H1 (cell line): ENCODE measurements around the gene NHSL2. TPM values are rescaled to one million over a fixed set of nuclear protein-coding genes. Genes with fewer than 3 reads are reported as not detected.

Experiments
- CTCF ChIA-PET: fragments of 300-600 bp; sonication (Branson Sonifier 250); formaldehyde crosslinking; loops from one replicate; lab custom pipeline; 2021; ENCODE audit not compliant: partially characterized antibody; lab: Charles Lee
- POLR2A ChIA-PET: fragments of 300-600 bp; sonication (Branson Sonifier 250); formaldehyde crosslinking; loops from one replicate; lab custom pipeline; 2021; ENCODE audit warnings: inconsistent platforms; ENCODE audit not compliant: partially characterized antibody; lab: Charles Lee
- DNase-seq, 2 experiments: peaks; one replicate each; pipeline versions ENCODE4 v3.0.0 to v3.0.0-alpha.2; 2010 to 2022; ENCODE audit warnings: low spot score in 2 of 2, low read depth in 1 of 2, mixed read lengths in 1 of 2
- FAIRE-seq: peaks from 2 replicates; lab custom pipeline; 2011; peaks lifted over from hg19 to GRCh38; lab: Jason Lieb, UNC
- H2AFZ ChIP-seq: 2 replicates; pipeline ENCODE4 v1.8.1; 2012; ENCODE audit warnings: low read length, inconsistent platforms
- H2AK5ac ChIP-seq: 2 replicates; pipeline ENCODE4 v1.6.1; 2013; ENCODE audit warnings: low read depth, low read length
- H2BK120ac ChIP-seq: replicated peaks from 2 replicates; pipeline ENCODE3; 2013; ENCODE audit warnings: low read depth, low read length, inconsistent platforms
- H2BK12ac ChIP-seq: 2 replicates; pipeline ENCODE4 v1.6.1; 2013; ENCODE audit warnings: low read depth, low read length
- H2BK15ac ChIP-seq: 2 replicates; pipeline ENCODE4 v1.6.1; 2013; ENCODE audit warnings: low read length
- H2BK20ac ChIP-seq: 2 replicates; pipeline ENCODE4 v1.6.1; 2013; ENCODE audit warnings: low read length
- H2BK5ac ChIP-seq: 2 replicates; pipeline ENCODE4 v1.6.1; 2013; ENCODE audit warnings: low read depth, low read length
- H3K14ac ChIP-seq: 2 replicates; pipeline ENCODE4 v1.6.1; 2013; ENCODE audit warnings: inconsistent platforms; ENCODE audit not compliant: insufficient read length
- H3K18ac ChIP-seq: 2 replicates; pipeline ENCODE4 v1.6.1; 2013; ENCODE audit warnings: low read length; ENCODE audit errors: extremely low read depth
- H3K23ac ChIP-seq: 2 replicates; pipeline ENCODE4 v1.6.1; 2013; ENCODE audit warnings: inconsistent platforms; ENCODE audit not compliant: insufficient read length
- H3K23me2 ChIP-seq: 2 replicates; pipeline ENCODE4 v1.6.1; 2013; ENCODE audit warnings: low read depth, low read length
- H3K27ac ChIP-seq: 2 replicates; pipeline ENCODE4 v1.6.1; 2011; ENCODE audit warnings: low read depth, low read length, inconsistent platforms
- H3K27me3 ChIP-seq, 4 experiments: replicated peaks in 1 of 4; 1 replicate in 1 of 4; 2 replicates in 3 of 4; pipeline versions ENCODE4 v1.6.1 to v1.8.1; 2011 to 2013; ENCODE audit warnings: low read length in 3 of 4, mild to moderate bottlenecking in 3 of 4, inconsistent platforms in 2 of 4, mixed read lengths in 2 of 4, moderate library complexity in 1 of 4; ENCODE audit not compliant: control insufficient read depth in 3 of 4, insufficient read depth in 3 of 4; ENCODE audit errors: extremely low read depth in 1 of 4
- H3K36me3 ChIP-seq, 4 experiments: 2 replicates each; pipeline versions ENCODE4 v1.6.1 to v1.8.1; 2011 to 2013; ENCODE audit warnings: mild to moderate bottlenecking in 4 of 4, low read length in 3 of 4, moderate library complexity in 2 of 4, control low read depth in 1 of 4, inconsistent platforms in 1 of 4; ENCODE audit not compliant: insufficient read depth in 4 of 4, control insufficient read depth in 2 of 4
- H3K4ac ChIP-seq: replicated peaks from 2 replicates; pipeline ENCODE3; 2013; ENCODE audit warnings: low read length, low read depth, mixed read lengths, inconsistent platforms; ENCODE audit not compliant: insufficient read length
- H3K4me1 ChIP-seq, 4 experiments: replicated peaks in 1 of 4; 1 replicate in 1 of 4; 2 replicates in 3 of 4; pipeline versions ENCODE4 v1.6.1 to v1.8.1; 2011 to 2013; ENCODE audit warnings: low read length in 3 of 4, inconsistent platforms in 2 of 4, mixed read lengths in 1 of 4; ENCODE audit not compliant: insufficient read depth in 4 of 4, control insufficient read depth in 3 of 4
- H3K4me2 ChIP-seq, 2 experiments: 2 replicates each; pipeline versions ENCODE4 v1.6.1 to v1.8.1; 2011 to 2013; ENCODE audit warnings: low read depth in 2 of 2, low read length in 2 of 2, control low read depth in 1 of 2, inconsistent platforms in 1 of 2, mild to moderate bottlenecking in 1 of 2; ENCODE audit not compliant: insufficient read depth in 1 of 2
- H3K4me3 ChIP-seq, 4 experiments: fragments of 200-600, 300-600 bp in 1 of 4; sonication (generic), shearing (Covaris generic), sonication (Bioruptor Twin) in 1 of 4; 2 replicates each; pipeline versions ENCODE4 v1.5.1 to v1.8.1; 2011 to 2016; ENCODE audit warnings: low read length in 4 of 4, low read depth in 3 of 4, control low read depth in 2 of 4, inconsistent platforms in 2 of 4, mild to moderate bottlenecking in 2 of 4, mixed read lengths in 1 of 4, moderate library complexity in 1 of 4; ENCODE audit not compliant: insufficient read depth in 2 of 4; ENCODE audit errors: extremely low read depth in 1 of 4
- H3K56ac ChIP-seq: replicated peaks from 2 replicates; pipeline ENCODE3; 2013; ENCODE audit warnings: low read depth, mild to moderate bottlenecking, mixed read lengths, low read length, inconsistent platforms; ENCODE audit not compliant: insufficient read length
- H3K79me1 ChIP-seq: 2 replicates; pipeline ENCODE4 v1.6.1; 2013; ENCODE audit warnings: low read depth, low read length, control low read depth
- H3K79me2 ChIP-seq, 2 experiments: 2 replicates each; pipeline versions ENCODE4 v1.6.1 to v1.8.1; 2012 to 2013; ENCODE audit warnings: low read length in 2 of 2, mild to moderate bottlenecking in 2 of 2, inconsistent platforms in 1 of 2; ENCODE audit not compliant: insufficient read depth in 2 of 2, control insufficient read depth in 1 of 2
- H3K9ac ChIP-seq, 4 experiments: replicated peaks in 1 of 4; 1 replicate in 1 of 4; 2 replicates in 3 of 4; pipeline versions ENCODE4 v1.6.1 to v1.8.1; 2011 to 2013; ENCODE audit warnings: low read depth in 3 of 4, low read length in 3 of 4, control low read depth in 2 of 4, mild to moderate bottlenecking in 2 of 4, moderate library complexity in 2 of 4, inconsistent platforms in 1 of 4; ENCODE audit errors: extremely low read depth in 1 of 4
- H3K9me3 ChIP-seq, 2 experiments: 2 replicates each; pipeline versions ENCODE4 v1.6.1 to v1.8.1; 2012 to 2013; ENCODE audit warnings: mild to moderate bottlenecking in 2 of 2, moderate library complexity in 2 of 2, control low read depth in 1 of 2, inconsistent platforms in 1 of 2, low read depth in 1 of 2, low read length in 1 of 2, mixed read lengths in 1 of 2; ENCODE audit not compliant: insufficient read depth in 2 of 2
- H4K20me1 ChIP-seq, 2 experiments: replicated peaks in 1 of 2; 2 replicates each; pipeline versions ENCODE3 to v1.8.1; 2011 to 2013; ENCODE audit warnings: inconsistent platforms in 2 of 2, low read length in 2 of 2, mild to moderate bottlenecking in 1 of 2; ENCODE audit not compliant: insufficient read depth in 2 of 2, control insufficient read depth in 1 of 2
- H4K5ac ChIP-seq: 2 replicates; pipeline ENCODE4 v1.6.1; 2013; ENCODE audit warnings: low read length, low read depth, mixed read lengths, inconsistent platforms; ENCODE audit not compliant: insufficient read length
- H4K8ac ChIP-seq: 2 replicates; pipeline ENCODE4 v1.8.0; 2013; ENCODE audit warnings: mild to moderate bottlenecking, moderate library complexity, low read length, inconsistent platforms; ENCODE audit not compliant: insufficient read depth; ENCODE audit errors: extremely low read depth
- H4K91ac ChIP-seq: replicated peaks from 2 replicates; pipeline ENCODE3; 2013; ENCODE audit warnings: low read length, mixed read lengths, inconsistent platforms; ENCODE audit not compliant: insufficient read length
- CEBPB ChIP-seq: IDR thresholded peaks from 2 replicates; pipeline ENCODE4 v1.6.1; 2012; ENCODE audit warnings: low read depth, low read length
- CREB1 ChIP-seq: IDR thresholded peaks from 2 replicates; pipeline ENCODE4 v1.6.1; 2012; ENCODE audit warnings: inconsistent platforms
- EGR1 ChIP-seq: IDR thresholded peaks from 2 replicates; pipeline ENCODE4 v1.6.1; 2011; ENCODE audit warnings: low read depth, low read length, borderline replicate concordance
- EP300 ChIP-seq, 2 experiments: IDR thresholded peaks; 1 replicate in 1 of 2; 2 replicates in 1 of 2; pipeline ENCODE4 v1.6.1; 2011 to 2012; ENCODE audit warnings: low read depth in 2 of 2, low read length in 2 of 2, mild to moderate bottlenecking in 2 of 2, borderline replicate concordance in 1 of 2, inconsistent platforms in 1 of 2, moderate library complexity in 1 of 2
- KDM5A ChIP-seq: fragments of 200-600 bp; IDR thresholded peaks from 2 replicates; pipeline ENCODE4 v1.7.1; 2012; ENCODE audit warnings: mild to moderate bottlenecking, low read length, inconsistent platforms, mixed read lengths
- MAFK ChIP-seq: IDR thresholded peaks from 2 replicates; pipeline ENCODE4 v1.6.1; 2012; ENCODE audit warnings: low read depth, mild to moderate bottlenecking, improper control_type of control experiment, low read length
- NANOG ChIP-seq: IDR thresholded peaks from 2 replicates; pipeline ENCODE4 v1.6.1; 2011; ENCODE audit warnings: low read length, low read depth, mild to moderate bottlenecking, inconsistent platforms; ENCODE audit not compliant: insufficient read depth, poor library complexity, severe bottlenecking
- NRF1 ChIP-seq: IDR thresholded peaks from 2 replicates; pipeline ENCODE4 v1.6.1; 2011; ENCODE audit warnings: mild to moderate bottlenecking, low read depth, low read length, improper control_type of control experiment
- RAD21 ChIP-seq, 2 experiments: IDR thresholded peaks in 1 of 2; conservative IDR thresholded peaks in 1 of 2; 2 replicates each; pipeline ENCODE4 v1.6.1; 2011; ENCODE audit warnings: low read depth in 2 of 2, low read length in 2 of 2, improper control_type of control experiment in 1 of 2, inconsistent platforms in 1 of 2, mild to moderate bottlenecking in 1 of 2, moderate library complexity in 1 of 2
- SP1 ChIP-seq: IDR thresholded peaks from 2 replicates; pipeline ENCODE4 v1.6.1; 2011; ENCODE audit warnings: low read depth, low read length
- SP2 ChIP-seq: IDR thresholded peaks from 2 replicates; pipeline ENCODE4 v1.6.1; 2012; ENCODE audit warnings: mild to moderate bottlenecking, low read length, inconsistent platforms
- SP4 ChIP-seq: IDR thresholded peaks from 2 replicates; pipeline ENCODE4 v1.6.1; 2012; ENCODE audit warnings: low read length, inconsistent platforms
- TBP ChIP-seq: IDR thresholded peaks from 2 replicates; pipeline ENCODE4 v1.6.1; 2011; ENCODE audit warnings: low read depth, low read length, improper control_type of control experiment
- TCF12 ChIP-seq: IDR thresholded peaks from 2 replicates; pipeline ENCODE4 v1.6.1; 2011; ENCODE audit warnings: low read depth, mild to moderate bottlenecking, low read length
- USF2 ChIP-seq: IDR thresholded peaks from 2 replicates; pipeline ENCODE4 v1.6.1; 2011; ENCODE audit warnings: low read length, improper control_type of control experiment
- WGBS, 2 experiments: shearing (Covaris generic) in 1 of 2; methylation state at CpG; one replicate each; pipeline versions ENCODE4 v1.1.6 to v1.1.7; 2013 to 2015; ENCODE audit warnings: low lambda C conversion rate in 2 of 2, mixed read lengths in 2 of 2, inconsistent platforms in 1 of 2, low coverage in 1 of 2, missing lambda C conversion rate in 1 of 2; ENCODE audit not compliant: insufficient replicate concordance in 2 of 2, insufficient coverage in 1 of 2, insufficient read length in 1 of 2; ENCODE audit errors: extremely low coverage in 1 of 2, missing lambda C conversion rate in 1 of 2; 5-methylcytosine and 5-hydroxymethylcytosine counted together
- polyA plus RNA-seq, 7 experiments: library from polyadenylated mRNA; depleted of rRNA in 3 of 7; stranded (reverse) in 5 of 7; unstranded in 2 of 7; fragments of >200 nt in 5 of 7; fragments of 200-250 nt in 2 of 7; gene quantifications; 1 replicate in 5 of 7; 2 replicates in 1 of 7; 4 replicates in 1 of 7; pipeline versions ENCODE4 v1.2.1 to v1.2.3, GENCODE V29; 2011 to 2013; ENCODE audit warnings: missing spikeins in 2 of 7, mixed read lengths in 2 of 7
- total RNA-seq: library from RNA; stranded (reverse); fragmentation: NEBNext Ultra II Directional; extraction: Animal tissue kit (Norgen Biotek cat#: 25700); gene quantifications from 2 replicates; pipeline ENCODE4 v1.2.1, GENCODE V29; 2021

The NHSL2 gene
- total and polyA plus RNA-seq, 2 of the 8 experiments (the other 6 are each of a cell fraction or from before 2014, with no cell fraction given): 3.7 to 7.2 TPM

GRCh38 chrX:72120837-72121236, 210.2 kb downstream of the NHSL2 start:
- CTCF ChIA-PET: no interaction called here
- Histone ChIP-seq H3K56ac (no peak overlapping the region), H3K23ac (no peak overlapping the region), H3K36me3 (no peaks in the 10 kb centered on the region), H3K4me2 (no peak overlapping the region), H2BK20ac (no peak overlapping the region), H4K20me1 (peaks cover 0 to under 1% of the 10 kb centered on the region in 2 experiments), H3K27me3 (no peaks in the 10 kb centered on the region), H3K14ac (no peak overlapping the region), H3K27ac (no peak overlapping the region), H3K4me3 (no peak overlapping the region), H3K9me3 (no peaks in the 10 kb centered on the region), H2BK15ac (no peak overlapping the region), H2BK120ac (no peak overlapping the region), H4K8ac (no peak overlapping the region), H4K91ac (no peak overlapping the region), H3K9ac (no peak overlapping the region), H3K79me2 (no peaks in the 10 kb centered on the region; a peak in 1 of 4 replicates), H3K23me2 (no peaks in the 10 kb centered on the region), H3K4ac (no peak overlapping the region), H3K18ac (no peak overlapping the region), H3K4me1 (peaks cover 6 to 14% (median 10%) of the 10 kb centered on the region in 4 experiments), H4K5ac (no peak overlapping the region), H2AFZ (no peak overlapping the region), H3K79me1 (no peaks in the 10 kb centered on the region), H2BK5ac (no peak overlapping the region), H2AK5ac (no peak overlapping the region), H2BK12ac (no peak overlapping the region)
- no peak for DNase-seq
- FAIRE-seq: no peak
- WGBS, 2 experiments: 98% methylated on average over 5 of the region's 6 CpGs; no CpG with 5 or more reads in 1 of the 2 experiments
- POLR2A ChIA-PET: no interaction called here
- no peak for TF ChIP-seq TCF12
- TF ChIP-seq TBP: no peak
- no peak for TF ChIP-seq EP300 (IDR thresholded peaks at IDR 0.05; ENCODE audit: borderline replicate concordance in 1 of 2, low read depth in 2 of 2, low read length in 2 of 2)
- no peak for TF ChIP-seq SP1
- no peak for TF ChIP-seq SP4
- TF ChIP-seq RAD21 (IDR thresholded peaks at IDR 0.05 in 1 of 2, conservative IDR thresholded peaks at IDR 0.05 in 1 of 2; ENCODE audit: low read depth in 2 of 2, low read length in 2 of 2): no peak
- no peak for TF ChIP-seq KDM5A
- TF ChIP-seq NANOG: no peak
- no peak for TF ChIP-seq USF2
- TF ChIP-seq CEBPB: no peak
- TF ChIP-seq EGR1: no peak
- no peak for TF ChIP-seq CREB1
- no peak for TF ChIP-seq NRF1
- TF ChIP-seq MAFK: no peak
- no peak for TF ChIP-seq SP2
